ENCODE results near the gene TBCC. TPM values are rescaled to one million over a fixed set of nuclear protein-coding genes. Genes with fewer than 3 reads are reported as not detected.

TBCC gene
- total and polyA plus RNA-seq, 2 of the 8 experiments (the other 6 are each of a cell fraction or from before 2014, with no cell fraction given): 22.7 to 25.5 TPM

DNA sequence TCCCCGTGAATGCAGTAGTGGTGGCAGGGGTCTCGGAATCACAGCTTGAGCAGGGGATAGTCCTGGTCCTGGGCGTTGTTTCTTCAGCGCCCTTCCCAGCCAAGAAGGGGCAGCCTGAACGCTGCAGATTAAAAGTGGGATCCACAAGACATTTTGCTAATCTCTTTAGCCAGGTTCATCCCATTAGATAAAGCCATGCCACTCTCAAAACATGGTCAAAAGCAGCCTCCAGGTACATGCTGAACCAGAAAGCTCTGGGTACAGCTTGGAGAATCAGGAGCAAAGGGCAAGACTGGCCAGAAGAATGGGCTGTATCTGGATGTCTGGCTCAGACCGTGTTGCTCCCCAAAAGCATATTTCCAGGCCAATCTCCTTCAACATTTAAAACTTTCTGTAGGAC is 23.4 kb downstream of the TBCC start, which contains the start of gene PRPH2:
PRPH2 (minus strand) TSS at position 101 of the 400 bp plus-strand sequence. CDS start 263 bp downstream, outside the sequence.
- no peak within 1 kb of the TSS for H3K4ac ChIP-seq (replicated peaks; ENCODE audit: insufficient read length, low read depth, low read length)
- H2BK5ac ChIP-seq (ENCODE audit: low read depth, low read length): no peak within 1 kb of the TSS
- DNase-seq (ENCODE audit: low read depth in 1 of 2, low spot score in 2 of 2): no peak
- no peak within 1 kb of the TSS for H3K4me3 ChIP-seq (ENCODE audit: extremely low read depth in 1 of 4, insufficient read depth in 2 of 4, low read depth in 3 of 4, low read length in 4 of 4)
- H3K9ac ChIP-seq (replicated peaks in 1 of 4; ENCODE audit: extremely low read depth in 1 of 4, low read depth in 3 of 4, low read length in 3 of 4): no peak within 1 kb of the TSS
- H3K14ac ChIP-seq (ENCODE audit: insufficient read length): no peak within 1 kb of the TSS
- no peak for TF ChIP-seq SIX5 (IDR thresholded peaks at IDR 0.05; ENCODE audit: low read depth, low read length)
- TF ChIP-seq BRCA1 (IDR thresholded peaks at IDR 0.05; ENCODE audit: low read depth, low read length): no peak
- no peak for TF ChIP-seq SIN3A (conservative IDR thresholded peaks at IDR 0.05 in 1 of 2, IDR thresholded peaks at IDR 0.05 in 1 of 2; ENCODE audit: low read depth in 1 of 2, low read length in 2 of 2)
- TF ChIP-seq RBBP5 (IDR thresholded peaks at IDR 0.05; ENCODE audit: borderline replicate concordance, low read depth, low read length): no peak
- no peak for TF ChIP-seq SP4 (IDR thresholded peaks at IDR 0.05; ENCODE audit: low read length)
- TF ChIP-seq CTBP2 (IDR thresholded peaks at IDR 0.05; ENCODE audit: borderline replicate concordance, insufficient read depth, insufficient read length, low read length): no peak
- TF ChIP-seq ASH2L (IDR thresholded peaks at IDR 0.05; ENCODE audit: low read length): no peak
- TF ChIP-seq GTF2F1 (IDR thresholded peaks at IDR 0.05; ENCODE audit: borderline replicate concordance, low read depth, low read length): no peak
- TF ChIP-seq, protein P1, sequence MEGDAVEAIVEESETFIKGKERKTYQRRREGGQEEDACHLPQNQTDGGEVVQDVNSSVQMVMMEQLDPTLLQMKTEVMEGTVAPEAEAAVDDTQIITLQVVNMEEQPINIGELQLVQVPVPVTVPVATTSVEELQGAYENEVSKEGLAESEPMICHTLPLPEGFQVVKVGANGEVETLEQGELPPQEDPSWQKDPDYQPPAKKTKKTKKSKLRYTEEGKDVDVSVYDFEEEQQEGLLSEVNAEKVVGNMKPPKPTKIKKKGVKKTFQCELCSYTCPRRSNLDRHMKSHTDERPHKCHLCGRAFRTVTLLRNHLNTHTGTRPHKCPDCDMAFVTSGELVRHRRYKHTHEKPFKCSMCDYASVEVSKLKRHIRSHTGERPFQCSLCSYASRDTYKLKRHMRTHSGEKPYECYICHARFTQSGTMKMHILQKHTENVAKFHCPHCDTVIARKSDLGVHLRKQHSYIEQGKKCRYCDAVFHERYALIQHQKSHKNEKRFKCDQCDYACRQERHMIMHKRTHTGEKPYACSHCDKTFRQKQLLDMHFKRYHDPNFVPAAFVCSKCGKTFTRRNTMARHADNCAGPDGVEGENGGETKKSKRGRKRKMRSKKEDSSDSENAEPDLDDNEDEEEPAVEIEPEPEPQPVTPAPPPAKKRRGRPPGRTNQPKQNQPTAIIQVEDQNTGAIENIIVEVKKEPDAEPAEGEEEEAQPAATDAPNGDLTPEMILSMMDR (IDR thresholded peaks at IDR 0.05; ENCODE audit: control extremely low read depth in 1 of 3, insufficient read depth in 1 of 3, low read depth in 1 of 3, low read length in 3 of 3): no peak
- TF ChIP-seq BACH1 (IDR thresholded peaks at IDR 0.05; ENCODE audit: low read length): no peak
- TF ChIP-seq TCF12 (IDR thresholded peaks at IDR 0.05; ENCODE audit: low read depth, low read length): no peak
- H3K4me1 ChIP-seq (replicated peaks in 1 of 4; ENCODE audit: control insufficient read depth in 3 of 4, insufficient read depth in 4 of 4, low read length in 3 of 4): no peaks in the 10 kb centered on the region
- H3K56ac ChIP-seq (replicated peaks; ENCODE audit: insufficient read length, low read depth, low read length): no peak within 1 kb of the TSS
- 88% methylated on average over 6 of the region's 6 CpGs; no CpG with 5 or more reads in 1 of the 2 experiments for WGBS, 2 experiments (ENCODE audit: extremely low coverage in 1 of 2, insufficient coverage in 1 of 2, insufficient read length in 1 of 2, insufficient replicate concordance in 2 of 2, low coverage in 1 of 2, low lambda C conversion rate in 2 of 2, missing lambda C conversion rate in 1 of 2)
- no peaks in the 10 kb centered on the region for H3K9me3 ChIP-seq (ENCODE audit: insufficient read depth in 2 of 2, low read depth in 1 of 2, low read length in 1 of 2)
- no peaks in the 10 kb centered on the region for H3K27me3 ChIP-seq (replicated peaks in 1 of 4; ENCODE audit: control insufficient read depth in 3 of 4, extremely low read depth in 1 of 4, insufficient read depth in 3 of 4, low read length in 3 of 4)
- no peak within 1 kb of the TSS for H2AK5ac ChIP-seq (ENCODE audit: low read depth, low read length)
- no peaks in the 10 kb centered on the region for H3K36me3 ChIP-seq (ENCODE audit: control insufficient read depth in 2 of 4, insufficient read depth in 4 of 4, low read length in 3 of 4)
- H4K91ac ChIP-seq (replicated peaks; ENCODE audit: insufficient read length, low read length): no peak within 1 kb of the TSS
- no peak within 1 kb of the TSS for H4K5ac ChIP-seq (ENCODE audit: insufficient read length, low read depth, low read length)
- CTCF ChIA-PET (ENCODE audit: partially characterized antibody): interaction anchor here (1.7 kb wide), 1 partner anchor 61 kb away, joined by 6 read pairs; no protein-coding TSS in a partner anchor
- no peak within 1 kb of the TSS for H3K4me2 ChIP-seq (ENCODE audit: insufficient read depth in 1 of 2, low read depth in 2 of 2, low read length in 2 of 2)
- no peaks in the 10 kb centered on the region for H3K79me1 ChIP-seq (ENCODE audit: low read depth, low read length)
- H3K18ac ChIP-seq (ENCODE audit: extremely low read depth, low read length): no peak within 1 kb of the TSS
- no peak within 1 kb of the TSS for H3K23ac ChIP-seq (ENCODE audit: insufficient read length)
- H4K20me1 ChIP-seq (replicated peaks in 1 of 2; ENCODE audit: control insufficient read depth in 1 of 2, insufficient read depth in 2 of 2, low read length in 2 of 2): no peaks in the 10 kb centered on the region
- H2BK12ac ChIP-seq (ENCODE audit: low read depth, low read length): no peak within 1 kb of the TSS
- H2AFZ ChIP-seq (ENCODE audit: low read length): no peak within 1 kb of the TSS
- no peak within 1 kb of the TSS for H4K8ac ChIP-seq (ENCODE audit: extremely low read depth, insufficient read depth, low read length)
- H2BK120ac ChIP-seq (replicated peaks; ENCODE audit: low read depth, low read length): no peak within 1 kb of the TSS
- no peak within 1 kb of the TSS for H2BK15ac ChIP-seq (ENCODE audit: low read length)
- FAIRE-seq: no peak
- no peak within 1 kb of the TSS for H2BK20ac ChIP-seq (ENCODE audit: low read length)
- no peaks in the 10 kb centered on the region for H3K79me2 ChIP-seq (ENCODE audit: control insufficient read depth in 1 of 2, insufficient read depth in 2 of 2, low read length in 2 of 2)
- no peak within 1 kb of the TSS for H3K27ac ChIP-seq (ENCODE audit: low read depth, low read length)
- no peaks in the 10 kb centered on the region for H3K23me2 ChIP-seq (ENCODE audit: low read depth, low read length)
- POLR2A ChIA-PET (ENCODE audit: partially characterized antibody): interaction anchor here (1.1 to 1.2 kb wide), 2 partner anchors 24 to 71 kb away, joined by 3 to 4 read pairs; partner anchors contain the start of gene TBCC
